ENCODE measurements around the gene RBM4B. TPM values are rescaled to one million over a fixed set of nuclear protein-coding genes. Genes with fewer than 3 reads are reported as not detected.

RBM4B gene
- total and polyA plus RNA-seq, 2 of the 4 experiments (the other 2 are of a cell fraction): 23.1 to 26.7 TPM

Small RNAs within 50 kb of the gene (microRNA-seq; reads per million reads assigned to microRNA genes)
- not detected for gene RN7SL12P (ENCODE audit: insufficient read depth, insufficient read length)
- not detected for gene RNU4-39P (ENCODE audit: insufficient read depth, insufficient read length)

Small RNAs within 50 kb of the gene (small RNA-seq; reads per million reads assigned to genes)
- gene RN7SL12P (0 reads per million in 5 experiments), gene RNU4-39P (0 to 0.60 (median 0) reads per million in 5 experiments)

Other genes with a start within 250 kb of the RBM4B start
- 39.2 and 45.5 TPM in 2 replicates for gene MRPL11, start 239.0 kb downstream of the RBM4B start, total RNA-seq (2012; rRNA removed)
- 45.6 and 46.6 TPM in 2 replicates for gene MRPL11, start 239.0 kb downstream of the RBM4B start, polyA plus RNA-seq (2012; rRNA removed)
- gene PELI3, start 211.0 kb downstream of the RBM4B start, total RNA-seq (2012; rRNA removed): 3.9 and 5.0 TPM in 2 replicates
- 6.3 and 6.5 TPM in 2 replicates for gene PELI3, start 211.0 kb downstream of the RBM4B start, polyA plus RNA-seq (2012; rRNA removed)
- 51.8 and 52.8 TPM in 2 replicates for gene DPP3, start 197.5 kb downstream of the RBM4B start, total RNA-seq (2012; rRNA removed)
- gene DPP3, start 197.5 kb downstream of the RBM4B start, polyA plus RNA-seq (2012; rRNA removed): 66.3 and 90.3 TPM in 2 replicates
- 13.9 and 16.5 TPM in 2 replicates for gene BBS1, start 167.3 kb downstream of the RBM4B start, total RNA-seq (2012; rRNA removed)
- gene BBS1, start 167.3 kb downstream of the RBM4B start, polyA plus RNA-seq (2012; rRNA removed): 17.3 and 20.6 TPM in 2 replicates
- 3.2 and 3.6 TPM in 2 replicates for gene ZDHHC24, start 131.8 kb downstream of the RBM4B start, total RNA-seq (2012; rRNA removed)
- gene ZDHHC24, start 131.8 kb downstream of the RBM4B start, polyA plus RNA-seq (2012; rRNA removed): 10.9 and 18.1 TPM in 2 replicates
- under 0.01 TPM in 2 replicates for gene ACTN3, start 131.0 kb downstream of the RBM4B start, total RNA-seq (2012; rRNA removed)
- 0.05 and 0.06 TPM in 2 replicates for gene ACTN3, start 131.0 kb downstream of the RBM4B start, polyA plus RNA-seq (2012; rRNA removed)
- 3.6 and 4.1 TPM in 2 replicates for gene CTSF, start 109.3 kb downstream of the RBM4B start, total RNA-seq (2012; rRNA removed)
- gene CTSF, start 109.3 kb downstream of the RBM4B start, polyA plus RNA-seq (2012; rRNA removed): 15.2 and 16.0 TPM in 2 replicates
- gene CCDC87, start 84.8 kb downstream of the RBM4B start, total RNA-seq (2012; rRNA removed): under 0.01 and 0.18 TPM in 2 replicates
- gene CCDC87, start 84.8 kb downstream of the RBM4B start, polyA plus RNA-seq (2012; rRNA removed): 0.14 and 0.19 TPM in 2 replicates
- gene CCS, start 84.7 kb downstream of the RBM4B start, total RNA-seq (2012; rRNA removed): 20.1 and 21.4 TPM in 2 replicates
- 53.0 and 54.6 TPM in 2 replicates for gene CCS, start 84.7 kb downstream of the RBM4B start, polyA plus RNA-seq (2012; rRNA removed)
- gene RBM14, start 61.3 kb downstream of the RBM4B start, total RNA-seq (2012; rRNA removed): 9.3 and 12.2 TPM in 2 replicates
- 31.1 and 34.8 TPM in 2 replicates for gene RBM14, start 61.3 kb downstream of the RBM4B start, polyA plus RNA-seq (2012; rRNA removed)
- 175 and 198 TPM in 2 replicates for gene RBM4, start 39.2 kb downstream of the RBM4B start, total RNA-seq (2012; rRNA removed)
- gene RBM4, start 39.2 kb downstream of the RBM4B start, polyA plus RNA-seq (2012; rRNA removed): 165 and 176 TPM in 2 replicates
- 0.18 and 0.56 TPM in 2 replicates for gene SPTBN2, start 51.3 kb upstream of the RBM4B start, total RNA-seq (2012; rRNA removed)
- 0.41 and 0.57 TPM in 2 replicates for gene SPTBN2, start 51.3 kb upstream of the RBM4B start, polyA plus RNA-seq (2012; rRNA removed)
- gene RCE1, start 165.6 kb upstream of the RBM4B start, total RNA-seq (2012; rRNA removed): 5.6 and 6.6 TPM in 2 replicates
- gene RCE1, start 165.6 kb upstream of the RBM4B start, polyA plus RNA-seq (2012; rRNA removed): 19.4 and 21.1 TPM in 2 replicates
- 6.1 and 7.8 TPM in 2 replicates for gene LRFN4, start 179.2 kb upstream of the RBM4B start, total RNA-seq (2012; rRNA removed)
- 18.9 and 24.9 TPM in 2 replicates for gene LRFN4, start 179.2 kb upstream of the RBM4B start, polyA plus RNA-seq (2012; rRNA removed)